ENCODE results near the gene MBNL1. TPM values are rescaled to one million over a fixed set of nuclear protein-coding genes. Genes with fewer than 3 reads are reported as not detected.

The MBNL1 gene
- total and polyA plus RNA-seq, 2 donors = 113 to 300 TPM

DNA sequence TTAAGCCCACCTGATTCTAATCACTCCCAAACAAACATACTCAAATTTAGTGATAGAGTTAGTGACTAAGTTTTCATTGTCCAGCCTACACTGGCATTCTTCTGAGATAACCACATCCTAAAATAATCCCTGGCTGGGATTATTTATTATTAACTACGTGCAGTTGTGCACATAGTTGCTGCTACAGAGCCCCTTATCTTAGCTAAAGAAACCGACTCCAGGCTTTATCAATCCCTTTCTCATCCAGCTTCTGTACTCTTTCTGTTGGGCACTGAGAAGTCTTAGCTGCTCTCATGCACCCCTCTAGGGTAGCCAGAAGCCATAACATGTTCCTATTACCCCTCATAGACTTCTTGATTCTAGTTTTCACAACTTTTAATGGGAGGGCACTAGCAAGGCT lies 208.7 kb downstream of the MBNL1 start:
- 41% methylated on average over 2 of the region's 2 CpGs for WGBS
- Histone ChIP-seq H3K36me3 (ENCODE audit: insufficient read depth) (peaks cover 1% of the 10 kb centered on the region), H3K27ac (ENCODE audit: low read depth) (no peak overlapping the region), H3K4me3 (ENCODE audit: low read depth, low read length) (no peak overlapping the region), H3K4me1 (ENCODE audit: insufficient read depth) (no peaks in the 10 kb centered on the region)
- no peak for DNase-seq (ENCODE audit: extremely low spot score)

DNA sequence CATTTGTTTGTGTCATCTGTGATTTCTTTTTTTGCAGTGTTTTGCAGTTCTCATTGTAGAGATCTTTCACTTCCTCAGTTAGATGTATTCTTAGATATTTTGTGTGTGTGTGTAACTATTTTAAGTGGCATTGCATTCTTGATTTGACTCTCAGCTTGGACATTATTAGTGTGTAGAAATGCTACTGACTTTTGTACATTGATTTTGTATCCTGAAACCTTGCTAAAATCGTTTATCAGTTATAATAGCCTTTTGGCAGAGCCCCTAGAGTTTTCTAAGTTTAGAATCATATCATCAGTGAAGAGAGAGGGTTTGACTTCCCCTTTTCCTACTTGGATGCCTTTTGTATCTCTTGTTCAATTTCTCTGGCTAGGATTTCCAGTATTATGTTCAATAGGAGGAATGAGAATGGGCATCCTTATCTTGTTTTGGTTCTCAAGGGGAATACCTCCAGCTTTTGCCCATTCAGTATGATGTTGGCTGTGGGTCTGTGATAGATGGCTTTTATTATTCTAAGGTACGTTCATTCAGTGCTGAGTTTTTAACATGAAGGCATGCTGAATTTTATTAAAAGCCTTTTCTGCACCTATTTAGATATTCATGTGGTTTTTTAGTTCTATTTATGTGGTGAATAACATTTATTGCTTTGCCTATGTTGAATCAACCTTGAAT lies 211.7 kb downstream of the MBNL1 start:
- Histone ChIP-seq H3K36me3 (ENCODE audit: insufficient read depth) (peaks cover 1% of the 10 kb centered on the region), H3K4me1 (ENCODE audit: insufficient read depth) (no peaks in the 10 kb centered on the region), H3K27ac (ENCODE audit: low read depth) (no peak overlapping the region), H3K4me3 (ENCODE audit: low read depth, low read length) (no peak overlapping the region)
- no peak for DNase-seq (ENCODE audit: extremely low spot score)
- 63% methylated on average over 2 of the region's 2 CpGs for WGBS

DNA sequence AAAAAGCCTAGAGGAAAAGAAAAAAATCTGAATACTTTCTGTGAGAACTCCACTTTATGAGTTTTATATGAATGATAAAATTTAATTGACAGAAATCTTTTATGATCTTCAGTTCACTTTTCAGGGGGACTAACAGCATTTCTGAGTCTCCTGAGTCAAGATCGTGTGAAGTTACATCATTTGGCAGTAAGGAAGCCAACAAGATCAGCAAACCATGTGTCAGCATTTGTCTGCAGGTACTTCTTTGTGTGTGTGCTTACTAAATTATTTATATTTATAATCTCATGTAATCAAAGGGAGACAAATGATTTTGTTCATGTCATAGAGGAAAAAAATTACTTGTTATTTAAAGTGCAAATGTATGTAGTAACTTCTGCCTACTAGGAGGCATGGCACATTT lies 217.6 kb downstream of the MBNL1 start:
- H3K4me3 ChIP-seq (ENCODE audit: low read depth, low read length) = no peak overlapping the region
- H3K4me1 ChIP-seq (ENCODE audit: insufficient read depth) = no peaks in the 10 kb centered on the region
- no peak for DNase-seq (ENCODE audit: extremely low spot score)
- WGBS = 79% methylated on average over 1 of the region's 1 CpG
- no peak overlapping the region for H3K27ac ChIP-seq (ENCODE audit: low read depth)
- H3K36me3 ChIP-seq (ENCODE audit: insufficient read depth) = no peaks in the 10 kb centered on the region

DNA sequence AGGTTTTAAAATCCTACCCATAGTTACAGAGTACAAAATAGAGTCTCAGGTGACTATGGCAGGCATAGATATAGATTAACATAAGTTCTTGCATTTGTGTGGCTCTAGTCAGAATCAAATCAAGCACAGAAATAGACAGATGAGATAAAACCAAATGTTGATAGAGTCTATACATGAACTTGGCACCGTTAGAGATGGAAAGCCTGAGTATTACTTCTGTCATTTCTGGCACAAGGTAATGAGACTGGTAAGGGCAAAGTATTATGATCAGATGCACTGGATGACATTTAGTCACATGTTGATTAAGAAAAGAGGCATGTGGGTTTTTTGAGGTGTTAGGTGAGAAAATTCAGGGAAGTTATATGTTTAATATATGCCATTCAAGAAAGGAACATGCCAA lies 219.7 kb downstream of the MBNL1 start:
- Histone ChIP-seq H3K4me1 (ENCODE audit: insufficient read depth) (no peaks in the 10 kb centered on the region), H3K36me3 (ENCODE audit: insufficient read depth) (no peaks in the 10 kb centered on the region), H3K27ac (ENCODE audit: low read depth) (no peak overlapping the region), H3K4me3 (ENCODE audit: low read depth, low read length) (no peak overlapping the region)
- DNase-seq (ENCODE audit: extremely low spot score) = no peak
- 80% methylated on average over 1 of the region's 1 CpG for WGBS

DNA sequence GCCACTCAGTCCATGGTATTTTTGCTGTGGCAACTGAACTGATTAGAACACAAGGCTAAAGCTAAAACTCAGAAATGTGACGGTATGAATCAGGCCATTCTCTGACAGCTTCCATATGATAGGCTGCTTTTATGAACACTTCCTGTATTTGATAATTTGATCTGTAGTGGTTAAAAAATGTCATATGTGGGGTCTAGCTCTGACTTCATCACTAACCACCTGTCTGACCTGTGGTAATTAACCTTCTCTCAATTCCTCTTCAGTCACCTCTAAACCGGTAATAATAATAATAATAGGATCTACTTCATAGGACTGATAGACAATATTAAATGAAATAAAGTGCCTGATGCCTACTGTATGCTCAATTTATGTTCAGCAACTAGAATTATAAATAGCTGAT lies 223.2 kb downstream of the MBNL1 start:
- H3K27ac ChIP-seq (ENCODE audit: low read depth) = no peak overlapping the region
- WGBS = 80% methylated on average over 2 of the region's 2 CpGs
- DNase-seq (ENCODE audit: extremely low spot score) = no peak
- no peaks in the 10 kb centered on the region for H3K36me3 ChIP-seq (ENCODE audit: insufficient read depth)
- no peak overlapping the region for H3K4me3 ChIP-seq (ENCODE audit: low read depth, low read length)
- H3K4me1 ChIP-seq (ENCODE audit: insufficient read depth) = no peaks in the 10 kb centered on the region

DNA sequence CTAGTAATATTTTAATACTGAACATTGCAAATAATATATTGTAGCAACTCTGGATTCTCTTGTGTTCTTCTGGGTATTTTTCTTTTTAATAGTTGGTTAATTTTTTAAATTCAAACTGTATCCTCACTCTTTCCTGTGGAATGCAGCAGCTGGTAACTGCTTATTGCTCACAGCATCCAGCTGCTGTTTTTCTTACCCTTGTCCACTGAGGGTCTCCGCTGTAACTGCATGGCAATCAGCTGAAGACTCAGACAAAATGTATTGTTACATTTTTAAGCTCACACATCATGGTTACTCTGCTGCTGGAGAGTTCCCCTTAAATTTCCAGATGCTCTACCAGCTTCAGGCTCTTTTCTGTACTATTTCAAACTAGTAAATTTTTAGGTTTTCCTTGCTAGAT lies 227.6 kb downstream of the MBNL1 start:
- Histone ChIP-seq H3K4me3 (ENCODE audit: low read depth, low read length) (no peak overlapping the region), H3K4me1 (ENCODE audit: insufficient read depth) (no peaks in the 10 kb centered on the region), H3K27ac (ENCODE audit: low read depth) (no peak overlapping the region), H3K36me3 (ENCODE audit: insufficient read depth) (no peaks in the 10 kb centered on the region)
- no peak for DNase-seq (ENCODE audit: extremely low spot score)
- WGBS = 88% methylated on average over 1 of the region's 1 CpG

DNA sequence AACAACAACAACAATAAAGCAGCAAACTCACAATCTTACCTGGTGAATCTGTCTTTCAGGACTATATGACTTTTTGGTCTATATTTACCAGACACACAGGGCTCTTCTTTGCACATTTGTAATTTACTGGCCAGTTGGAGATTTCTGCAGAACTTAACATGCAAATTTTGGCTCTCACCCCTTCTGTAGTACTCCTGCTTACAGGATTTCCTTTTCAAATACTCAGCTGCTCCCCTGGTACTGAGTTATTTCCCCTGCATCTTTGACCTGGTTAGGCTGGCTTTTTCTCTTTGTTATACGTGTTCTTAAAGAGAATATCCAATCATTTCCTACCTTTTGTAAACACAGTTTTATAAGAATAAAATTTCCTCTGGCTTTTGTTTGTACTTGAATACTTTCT lies 228.0 kb downstream of the MBNL1 start:
- WGBS = 45% methylated on average over 1 of the region's 1 CpG
- no peak for DNase-seq (ENCODE audit: extremely low spot score)
- Histone ChIP-seq H3K36me3 (ENCODE audit: insufficient read depth) (no peaks in the 10 kb centered on the region), H3K4me1 (ENCODE audit: insufficient read depth) (no peaks in the 10 kb centered on the region), H3K27ac (ENCODE audit: low read depth) (no peak overlapping the region), H3K4me3 (ENCODE audit: low read depth, low read length) (no peak overlapping the region)

DNA sequence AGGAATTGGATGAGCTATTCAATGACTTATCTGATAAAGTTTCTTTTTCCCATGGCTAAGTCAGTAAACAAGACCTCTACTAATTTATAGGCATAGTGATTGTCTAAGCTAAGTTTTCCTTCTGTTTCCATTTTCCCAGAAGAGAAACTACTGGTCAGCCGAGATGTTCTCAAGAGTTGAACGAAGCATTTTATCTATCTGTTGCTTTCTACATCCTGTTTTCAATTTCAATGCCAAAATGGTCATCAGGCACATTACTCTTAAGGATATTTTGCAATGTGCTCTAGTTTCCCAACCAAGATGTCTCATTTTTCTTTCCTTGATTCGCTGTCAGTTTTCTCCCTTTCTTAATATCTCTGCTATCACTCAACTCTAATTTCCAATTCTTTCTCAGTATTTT lies 228.7 kb downstream of the MBNL1 start:
- Histone ChIP-seq H3K27ac (ENCODE audit: low read depth) (no peak overlapping the region), H3K4me3 (ENCODE audit: low read depth, low read length) (no peak overlapping the region), H3K36me3 (ENCODE audit: insufficient read depth) (no peaks in the 10 kb centered on the region), H3K4me1 (ENCODE audit: insufficient read depth) (no peaks in the 10 kb centered on the region)
- 51% methylated on average over 3 of the region's 3 CpGs for WGBS
- DNase-seq (ENCODE audit: extremely low spot score) = no peak

DNA sequence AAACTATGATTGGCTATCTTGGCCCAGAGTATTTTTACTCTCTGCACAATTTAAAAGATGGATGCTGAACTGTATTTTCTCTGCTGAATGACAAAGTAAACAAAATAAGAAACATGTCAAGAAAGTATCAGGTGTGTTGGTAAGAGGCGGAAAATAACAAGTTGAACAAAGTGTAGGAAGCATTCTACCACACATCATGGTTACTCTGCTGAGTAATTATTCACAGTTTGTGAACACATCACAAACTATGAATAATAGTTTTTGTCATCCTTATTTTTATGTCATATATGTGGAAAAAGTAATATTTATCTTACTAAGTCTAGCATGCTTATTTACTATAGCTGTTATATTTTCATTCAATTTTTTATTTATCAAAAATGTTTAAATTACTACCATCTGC lies 229.2 kb downstream of the MBNL1 start:
- no peaks in the 10 kb centered on the region for H3K36me3 ChIP-seq (ENCODE audit: insufficient read depth)
- DNase-seq (ENCODE audit: extremely low spot score) = no peak
- 96% methylated on average over 1 of the region's 1 CpG for WGBS
- H3K27ac ChIP-seq (ENCODE audit: low read depth) = no peak overlapping the region
- H3K4me1 ChIP-seq (ENCODE audit: insufficient read depth) = no peaks in the 10 kb centered on the region
- no peak overlapping the region for H3K4me3 ChIP-seq (ENCODE audit: low read depth, low read length)

DNA sequence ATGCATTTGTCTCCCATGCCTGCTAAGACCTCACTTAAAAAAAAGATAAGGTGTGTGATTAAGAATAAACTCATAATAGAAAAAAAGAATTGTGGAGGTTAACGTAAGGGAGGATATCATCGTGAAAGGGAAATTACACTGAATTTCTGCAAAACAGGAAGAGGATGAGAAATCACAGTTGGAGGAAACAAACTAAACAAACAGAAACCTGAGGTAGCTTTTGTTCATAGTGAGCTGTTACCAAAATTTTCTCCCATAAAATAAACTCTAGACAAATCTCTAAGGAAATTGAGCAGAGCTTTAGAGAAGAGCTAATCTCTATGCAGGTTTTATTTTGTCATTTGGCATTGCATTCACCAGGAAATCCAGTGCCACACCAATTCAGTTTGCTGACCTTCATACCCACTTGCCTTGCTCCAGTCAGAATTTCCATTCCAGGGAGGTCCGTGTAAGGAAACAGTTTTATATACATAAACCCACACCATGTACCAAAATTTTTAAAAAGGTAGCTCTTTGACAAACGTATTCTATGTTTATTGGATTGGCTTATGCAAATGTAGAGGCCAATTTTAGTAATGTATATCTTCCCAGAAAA lies 231.2 kb downstream of the MBNL1 start:
- H3K27ac ChIP-seq (ENCODE audit: low read depth) = no peak overlapping the region
- DNase-seq (ENCODE audit: extremely low spot score) = no peak
- no peaks in the 10 kb centered on the region for H3K4me1 ChIP-seq (ENCODE audit: insufficient read depth)
- 44% methylated on average over 4 of the region's 4 CpGs for WGBS
- H3K4me3 ChIP-seq (ENCODE audit: low read depth, low read length) = no peak overlapping the region
- no peaks in the 10 kb centered on the region for H3K36me3 ChIP-seq (ENCODE audit: insufficient read depth)

DNA sequence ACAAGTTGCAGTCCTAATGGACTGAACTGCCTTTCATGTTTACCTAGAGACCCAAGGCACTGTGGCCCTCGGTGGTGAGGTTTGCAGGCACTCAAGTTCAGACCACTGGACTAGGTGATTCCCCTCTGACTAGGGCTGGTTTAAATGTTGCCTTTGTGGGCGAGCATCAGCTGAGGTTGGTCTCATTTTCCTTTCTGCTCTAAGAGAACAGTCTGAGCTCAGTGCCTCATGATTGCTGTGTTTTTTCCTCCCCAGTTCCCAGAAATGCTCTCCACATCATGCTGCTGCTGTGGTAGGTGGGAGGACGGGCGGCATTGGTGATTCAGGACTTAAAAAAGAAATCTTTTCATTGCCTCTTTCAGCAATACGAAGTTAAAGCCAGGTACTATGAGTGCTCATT lies 237.2 kb downstream of the MBNL1 start:
- Histone ChIP-seq H3K27ac (ENCODE audit: low read depth) (no peak overlapping the region), H3K36me3 (ENCODE audit: insufficient read depth) (no peaks in the 10 kb centered on the region), H3K4me3 (ENCODE audit: low read depth, low read length) (no peak overlapping the region), H3K4me1 (ENCODE audit: insufficient read depth) (no peaks in the 10 kb centered on the region)
- 91% methylated on average over 5 of the region's 5 CpGs for WGBS
- DNase-seq (ENCODE audit: extremely low spot score) = no peak

DNA sequence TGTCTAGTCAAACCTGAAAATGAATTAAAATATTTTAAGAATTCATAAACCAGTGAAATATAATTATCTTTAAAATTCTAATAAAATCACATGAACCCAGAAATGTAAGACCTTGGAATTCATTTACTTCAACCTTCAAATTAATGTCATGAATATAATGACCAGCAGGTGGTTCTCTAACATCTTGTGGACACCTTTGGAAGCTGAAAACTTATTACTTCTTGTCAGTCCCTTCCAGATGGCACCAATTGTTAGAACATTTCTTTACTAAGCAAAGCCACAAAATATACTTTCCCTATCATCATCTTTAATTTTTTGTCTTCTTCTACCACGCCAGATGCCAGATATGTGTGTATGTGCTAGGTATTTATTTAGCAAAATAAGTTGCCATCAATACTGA lies 240.0 kb downstream of the MBNL1 start:
- H3K36me3 ChIP-seq (ENCODE audit: insufficient read depth) = no peaks in the 10 kb centered on the region
- DNase-seq (ENCODE audit: extremely low spot score) = no peak
- no peaks in the 10 kb centered on the region for H3K4me1 ChIP-seq (ENCODE audit: insufficient read depth)
- H3K27ac ChIP-seq (ENCODE audit: low read depth) = no peak overlapping the region
- WGBS = 78% methylated on average over 1 of the region's 1 CpG
- no peak overlapping the region for H3K4me3 ChIP-seq (ENCODE audit: low read depth, low read length)

DNA sequence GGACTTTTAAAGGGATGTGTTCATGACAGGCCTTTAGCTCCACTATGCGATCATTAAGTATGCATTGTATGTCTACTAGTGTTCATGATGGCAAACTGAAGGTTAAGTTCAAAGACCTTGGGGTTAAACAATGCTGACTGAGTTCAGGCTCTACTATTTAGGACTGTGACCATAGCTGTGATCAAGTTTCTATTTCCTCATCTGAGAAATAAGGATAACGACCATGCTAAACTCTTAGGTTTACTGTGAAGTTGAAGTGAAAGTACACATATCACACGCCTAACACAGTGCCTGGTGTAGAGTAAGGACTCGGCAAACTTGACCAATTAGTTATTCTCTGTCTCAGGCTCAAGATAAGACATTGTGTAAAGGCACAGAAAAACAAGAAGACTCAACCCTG lies 243.2 kb downstream of the MBNL1 start:
- DNase-seq (ENCODE audit: extremely low spot score) = no peak
- Histone ChIP-seq H3K27ac (ENCODE audit: low read depth) (no peak overlapping the region), H3K4me3 (ENCODE audit: low read depth, low read length) (no peak overlapping the region), H3K4me1 (ENCODE audit: insufficient read depth) (no peaks in the 10 kb centered on the region), H3K36me3 (ENCODE audit: insufficient read depth) (no peaks in the 10 kb centered on the region)
- WGBS = 82% methylated on average over 4 of the region's 4 CpGs

DNA sequence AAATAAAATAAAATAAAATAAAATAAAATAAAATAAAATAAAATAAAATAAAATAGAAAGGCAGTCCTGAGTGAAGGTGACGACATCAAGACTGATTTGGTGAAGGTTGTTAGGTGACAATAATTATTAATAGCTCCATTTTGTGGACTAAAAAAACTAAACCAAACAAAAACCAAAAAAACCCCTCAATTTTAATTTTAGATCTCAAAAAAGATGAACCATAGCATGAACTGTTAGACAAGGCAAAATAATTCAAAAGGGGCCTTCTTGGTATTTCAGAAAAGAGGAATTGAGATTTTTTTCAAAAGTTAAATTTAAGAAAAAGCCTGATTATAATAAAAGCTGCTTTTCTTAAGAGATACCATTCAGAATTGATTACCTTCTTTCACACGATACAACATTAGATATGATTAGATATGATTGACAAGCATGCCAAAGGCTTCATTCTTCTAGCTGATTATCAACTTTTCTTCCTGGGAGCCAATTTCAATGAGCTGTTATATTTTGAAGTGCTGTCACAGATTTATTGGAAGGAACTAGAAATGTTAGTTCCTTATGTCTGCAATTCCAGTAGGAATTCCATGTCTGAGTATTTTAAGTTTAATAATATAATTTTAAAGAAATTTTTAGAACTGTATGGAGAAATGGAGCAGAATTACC lies 244.7 kb downstream of the MBNL1 start:
- Histone ChIP-seq H3K27ac (ENCODE audit: low read depth) (no peak overlapping the region), H3K4me1 (ENCODE audit: insufficient read depth) (no peaks in the 10 kb centered on the region), H3K36me3 (ENCODE audit: insufficient read depth) (no peaks in the 10 kb centered on the region), H3K4me3 (ENCODE audit: low read depth, low read length) (no peak overlapping the region)
- WGBS = 94% methylated on average over 2 of the region's 2 CpGs
- no peak for DNase-seq (ENCODE audit: extremely low spot score)
